SK-N-SH (cell line): ENCODE results near the gene CBX7.

Source experiments
- JUND ChIP-seq: IDR thresholded peaks from 2 replicates; pipeline ENCODE4 v1.4.0; 2012
- RFX5 ChIP-seq: IDR thresholded peaks from 2 replicates; pipeline ENCODE4 v1.6.1; 2012; ENCODE audit warnings: mild to moderate bottlenecking, improper control_type of control experiment, low read length
- TCF12 ChIP-seq: IDR thresholded peaks from 2 replicates; pipeline ENCODE4 v1.4.0; 2012
- USF1 ChIP-seq: IDR thresholded peaks from 2 replicates; pipeline ENCODE4 v1.4.0; 2012; ENCODE audit warnings: low read depth, borderline replicate concordance
- YY1 ChIP-seq: IDR thresholded peaks from 2 replicates; pipeline ENCODE4 v1.4.0; 2012; ENCODE audit warnings: low read depth, mild to moderate bottlenecking
- ZBTB33 ChIP-seq: IDR thresholded peaks from 2 replicates; pipeline ENCODE4 v1.4.0; 2012; ENCODE audit warnings: low read depth, borderline replicate concordance
- TF ChIP-seq, protein P1 (sequence below): fragments of 200-600 bp; sonication (generic); IDR thresholded peaks from 2 replicates; pipeline ENCODE4 v1.6.1; 2017; ENCODE audit warnings: antibody characterized with exemption, mild to moderate bottlenecking, moderate library complexity
- TF ChIP-seq, protein P2 (sequence below): IDR thresholded peaks from 2 replicates; pipeline ENCODE4 v1.4.0; 2012; ENCODE audit warnings: low read depth

- TF ChIP-seq RFX5 (no peak), YY1 (no peak), JUND (no peak), USF1 (no peak), TCF12 (no peak), ZBTB33 (no peak)
- TF ChIP-seq, protein P1, sequence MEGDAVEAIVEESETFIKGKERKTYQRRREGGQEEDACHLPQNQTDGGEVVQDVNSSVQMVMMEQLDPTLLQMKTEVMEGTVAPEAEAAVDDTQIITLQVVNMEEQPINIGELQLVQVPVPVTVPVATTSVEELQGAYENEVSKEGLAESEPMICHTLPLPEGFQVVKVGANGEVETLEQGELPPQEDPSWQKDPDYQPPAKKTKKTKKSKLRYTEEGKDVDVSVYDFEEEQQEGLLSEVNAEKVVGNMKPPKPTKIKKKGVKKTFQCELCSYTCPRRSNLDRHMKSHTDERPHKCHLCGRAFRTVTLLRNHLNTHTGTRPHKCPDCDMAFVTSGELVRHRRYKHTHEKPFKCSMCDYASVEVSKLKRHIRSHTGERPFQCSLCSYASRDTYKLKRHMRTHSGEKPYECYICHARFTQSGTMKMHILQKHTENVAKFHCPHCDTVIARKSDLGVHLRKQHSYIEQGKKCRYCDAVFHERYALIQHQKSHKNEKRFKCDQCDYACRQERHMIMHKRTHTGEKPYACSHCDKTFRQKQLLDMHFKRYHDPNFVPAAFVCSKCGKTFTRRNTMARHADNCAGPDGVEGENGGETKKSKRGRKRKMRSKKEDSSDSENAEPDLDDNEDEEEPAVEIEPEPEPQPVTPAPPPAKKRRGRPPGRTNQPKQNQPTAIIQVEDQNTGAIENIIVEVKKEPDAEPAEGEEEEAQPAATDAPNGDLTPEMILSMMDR: no peak
- TF ChIP-seq, protein P2, sequence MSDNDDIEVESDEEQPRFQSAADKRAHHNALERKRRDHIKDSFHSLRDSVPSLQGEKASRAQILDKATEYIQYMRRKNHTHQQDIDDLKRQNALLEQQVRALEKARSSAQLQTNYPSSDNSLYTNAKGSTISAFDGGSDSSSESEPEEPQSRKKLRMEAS: no peak
Measured at GRCh38 chr22:39089928-39090327, 62.6 kb downstream of the CBX7 start.
